Measurements from ENCODE around the gene PROB1. TPM values are rescaled to one million over a fixed set of nuclear protein-coding genes. Genes with fewer than 3 reads are reported as not detected.
"Not testable (repeated sequence)": the region's sequence is repeated elsewhere in the genome, so short reads cannot be mapped to it uniquely, and the experiment has no call there.

Gene PROB1
- total RNA-seq, 4 donors from 2014 or later, result 26.8 to 81.4 (median 52.9) TPM

DNA sequence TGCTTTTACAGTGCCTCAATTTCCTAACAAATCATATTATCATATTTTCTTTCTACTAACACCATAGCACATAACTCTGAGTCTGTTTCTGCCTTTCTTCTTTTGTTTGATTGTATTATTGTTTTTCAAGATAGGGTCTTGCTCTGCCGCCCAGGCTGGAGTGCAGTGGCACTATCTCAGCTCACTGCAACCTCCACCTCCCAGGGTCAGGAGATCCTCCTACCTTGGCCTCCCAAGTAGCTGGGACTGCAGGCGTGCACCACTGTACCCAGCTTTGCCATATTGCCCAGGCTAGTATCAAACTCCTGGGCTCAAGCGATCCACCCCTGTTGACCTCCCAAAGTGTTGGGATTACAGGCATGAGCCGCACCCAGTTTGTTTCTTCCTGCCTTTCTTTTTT is 34.5 kb downstream of the PROB1 start:
- intact Hi-C loops (cut with DNase I; ENCODE audit: low total_unique reads), result no loop called here
- DNase-seq, result no peak
- H3K4me3 ChIP-seq, result no peak overlapping the region
- ATAC-seq, result no peak
- H3K27me3 ChIP-seq, result no peaks in the 10 kb centered on the region
- no peak for TF ChIP-seq POLR2A (IDR thresholded peaks at IDR 0.05)
- TF ChIP-seq, protein P1, sequence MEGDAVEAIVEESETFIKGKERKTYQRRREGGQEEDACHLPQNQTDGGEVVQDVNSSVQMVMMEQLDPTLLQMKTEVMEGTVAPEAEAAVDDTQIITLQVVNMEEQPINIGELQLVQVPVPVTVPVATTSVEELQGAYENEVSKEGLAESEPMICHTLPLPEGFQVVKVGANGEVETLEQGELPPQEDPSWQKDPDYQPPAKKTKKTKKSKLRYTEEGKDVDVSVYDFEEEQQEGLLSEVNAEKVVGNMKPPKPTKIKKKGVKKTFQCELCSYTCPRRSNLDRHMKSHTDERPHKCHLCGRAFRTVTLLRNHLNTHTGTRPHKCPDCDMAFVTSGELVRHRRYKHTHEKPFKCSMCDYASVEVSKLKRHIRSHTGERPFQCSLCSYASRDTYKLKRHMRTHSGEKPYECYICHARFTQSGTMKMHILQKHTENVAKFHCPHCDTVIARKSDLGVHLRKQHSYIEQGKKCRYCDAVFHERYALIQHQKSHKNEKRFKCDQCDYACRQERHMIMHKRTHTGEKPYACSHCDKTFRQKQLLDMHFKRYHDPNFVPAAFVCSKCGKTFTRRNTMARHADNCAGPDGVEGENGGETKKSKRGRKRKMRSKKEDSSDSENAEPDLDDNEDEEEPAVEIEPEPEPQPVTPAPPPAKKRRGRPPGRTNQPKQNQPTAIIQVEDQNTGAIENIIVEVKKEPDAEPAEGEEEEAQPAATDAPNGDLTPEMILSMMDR (IDR thresholded peaks at IDR 0.05 in 4 of 5, conservative IDR thresholded peaks at IDR 0.05 in 1 of 5), result no peak
- peaks cover 5 to 6% of the 10 kb centered on the region in 2 donors for H3K4me1 ChIP-seq
- in situ Hi-C loops (cut with MboI; ENCODE audit: low sequenced_read_pairs in 4 of 4), result no loop called here
- H3K36me3 ChIP-seq, result peaks cover 0 to 23% of the 10 kb centered on the region in 2 donors
- no peaks in the 10 kb centered on the region for H3K9me3 ChIP-seq
- H3K27ac ChIP-seq, result no peak overlapping the region

DNA sequence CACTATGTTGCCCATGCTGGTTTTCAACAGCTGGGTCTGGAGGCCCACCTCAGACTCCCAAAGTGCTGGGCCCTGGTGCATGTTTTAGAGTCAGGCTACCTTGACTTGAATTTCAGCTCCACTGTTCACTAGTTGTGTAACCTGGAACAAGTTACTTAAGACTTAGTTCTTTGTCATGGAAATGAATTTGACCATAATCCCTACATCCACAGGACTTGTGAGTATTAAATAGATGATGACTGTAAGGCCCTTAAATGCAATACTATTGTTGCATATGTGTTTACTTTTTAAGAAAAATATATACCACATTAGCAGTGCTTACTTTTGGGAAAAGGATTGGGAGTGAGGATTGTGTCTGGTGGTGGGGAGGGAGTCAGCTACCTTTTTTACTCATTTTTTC is 36.8 kb downstream of the PROB1 start:
- ATAC-seq (no peak), DNase-seq (no peak)
- H3K27ac ChIP-seq, result no peak overlapping the region
- H3K4me3 ChIP-seq, result no peak overlapping the region
- H3K9me3 ChIP-seq, result no peaks in the 10 kb centered on the region
- TF ChIP-seq POLR2A (IDR thresholded peaks at IDR 0.05), result no peak
- TF ChIP-seq, protein P1 (IDR thresholded peaks at IDR 0.05 in 4 of 5, conservative IDR thresholded peaks at IDR 0.05 in 1 of 5), result no peak
- in situ Hi-C loops (cut with MboI; ENCODE audit: low sequenced_read_pairs in 4 of 4) (no loop called here), intact Hi-C loops (cut with DNase I; ENCODE audit: low total_unique reads) (no loop called here)
- no peaks in the 10 kb centered on the region for H3K36me3 ChIP-seq
- no peaks in the 10 kb centered on the region for H3K27me3 ChIP-seq
- H3K4me1 ChIP-seq, result peaks cover 7 to 10% of the 10 kb centered on the region in 2 donors

DNA sequence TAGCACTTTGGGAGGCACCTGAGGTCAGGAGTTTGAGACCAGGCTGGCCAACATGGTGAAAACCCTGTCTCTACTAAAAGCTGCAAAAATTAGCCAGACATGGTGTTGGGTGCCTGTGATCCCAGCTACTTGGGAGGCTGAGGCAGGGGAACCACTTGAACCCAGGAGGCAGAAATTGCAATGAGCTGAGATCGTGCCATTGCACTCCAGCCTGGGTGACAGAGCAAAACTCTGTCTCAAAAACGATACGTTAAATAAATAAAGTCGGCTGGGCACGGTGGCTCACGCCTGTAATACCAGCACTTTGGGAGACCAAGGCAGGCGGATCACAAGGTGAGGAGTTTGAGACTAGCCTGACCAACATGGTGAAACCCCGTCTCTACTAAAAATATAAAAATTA is 39.0 kb downstream of the PROB1 start:
- H3K27ac ChIP-seq; H3K27me3 ChIP-seq; H3K4me3 ChIP-seq; intact Hi-C loops (cut with DNase I; ENCODE audit: low total_unique reads); ATAC-seq; DNase-seq; H3K36me3 ChIP-seq; H3K9me3 ChIP-seq; in situ Hi-C loops (cut with MboI; ENCODE audit: low sequenced_read_pairs in 4 of 4): not testable (repeated sequence)
- H3K4me1 ChIP-seq, result peaks cover 23 to 27% of the 10 kb centered on the region in 2 donors

DNA sequence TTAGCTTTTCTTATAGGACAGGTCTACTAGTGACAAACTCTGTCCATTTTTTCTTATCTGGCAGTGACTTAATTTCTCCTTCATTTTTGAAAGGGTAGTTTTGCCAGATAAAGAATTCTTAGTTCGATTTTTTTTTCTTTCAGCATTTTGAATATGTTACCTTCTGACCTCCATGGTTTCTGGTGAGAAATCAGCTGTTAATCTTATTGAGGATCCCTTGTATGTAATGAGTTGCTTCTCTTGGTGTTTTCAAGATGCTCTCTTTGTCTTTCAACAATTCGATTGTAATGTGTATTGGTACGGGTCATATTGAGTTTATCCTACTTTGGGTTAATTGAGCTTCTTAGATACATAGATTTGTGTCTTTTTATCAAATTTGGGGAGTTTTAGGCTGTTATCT is 40.7 kb downstream of the PROB1 start:
- ATAC-seq (no peak), DNase-seq (no peak)
- intact Hi-C loops (cut with DNase I; ENCODE audit: low total_unique reads), result no loop called here
- Histone ChIP-seq H3K27ac (no peak overlapping the region), H3K9me3 (no peaks in the 10 kb centered on the region), H3K27me3 (no peaks in the 10 kb centered on the region), H3K4me3 (no peak overlapping the region), H3K4me1 (peaks cover 22 to 37% of the 10 kb centered on the region in 2 donors), H3K36me3 (no peaks in the 10 kb centered on the region)
- in situ Hi-C loops (cut with MboI; ENCODE audit: low sequenced_read_pairs in 4 of 4), result no loop called here
- no peak for TF ChIP-seq POLR2A (IDR thresholded peaks at IDR 0.05)
- TF ChIP-seq, protein P1 (IDR thresholded peaks at IDR 0.05 in 4 of 5, conservative IDR thresholded peaks at IDR 0.05 in 1 of 5), result no peak

DNA sequence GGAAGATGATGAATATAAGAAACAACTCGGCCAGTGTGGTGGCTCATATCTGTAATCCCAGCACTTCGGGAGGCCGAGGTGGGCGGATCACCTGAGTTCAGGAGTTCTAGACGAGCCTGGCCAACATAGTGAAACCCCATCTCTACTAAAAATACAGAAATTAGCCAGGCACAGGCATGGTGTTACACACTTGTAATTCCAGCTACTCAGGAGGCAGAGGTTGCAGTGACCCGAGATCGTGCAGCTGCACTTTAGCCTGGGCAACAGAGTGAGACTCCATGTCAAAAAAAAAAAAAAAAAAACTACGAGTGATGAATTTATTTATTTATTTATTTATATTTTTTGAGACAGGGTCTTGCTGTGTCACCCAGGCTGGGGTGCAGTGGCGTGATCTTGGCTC is 47.0 kb downstream of the PROB1 start:
- H3K4me3 ChIP-seq; H3K9me3 ChIP-seq; ATAC-seq; H3K27ac ChIP-seq; DNase-seq; intact Hi-C loops (cut with DNase I; ENCODE audit: low total_unique reads); H3K27me3 ChIP-seq; H3K36me3 ChIP-seq: not testable (repeated sequence)
- in situ Hi-C loops (cut with MboI; ENCODE audit: low sequenced_read_pairs in 4 of 4), result loop anchor here in 1 of 4 donors (10.0 kb wide), 1 partner anchor 53 kb away; the partner anchor contains the start of gene MATR3
- peaks cover 46 to 56% of the 10 kb centered on the region in 2 donors for H3K4me1 ChIP-seq

DNA sequence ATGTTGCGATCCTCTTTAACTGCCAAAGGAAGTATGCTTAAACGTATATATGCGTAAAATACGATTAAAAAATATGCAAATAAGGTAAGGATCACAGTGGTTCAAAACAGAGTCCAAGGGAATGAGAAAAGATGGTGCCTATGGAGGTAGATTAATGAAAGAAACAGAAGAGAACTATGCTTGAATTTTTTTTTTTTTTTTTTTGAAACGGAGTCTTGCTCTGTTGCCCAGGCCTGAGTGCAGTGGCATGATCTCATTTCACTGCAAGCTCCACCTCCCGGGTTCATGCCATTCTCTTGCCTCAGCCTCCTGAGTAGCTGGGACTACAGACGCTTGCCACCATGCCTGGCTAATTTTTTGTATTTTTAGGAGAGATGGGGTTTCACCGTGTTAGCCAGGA is 49.5 kb downstream of the PROB1 start:
- intact Hi-C loops (cut with DNase I; ENCODE audit: low total_unique reads); ATAC-seq: not testable (repeated sequence)
- peaks cover 41 to 47% of the 10 kb centered on the region in 2 donors for H3K4me1 ChIP-seq

More for the DNA sequence above, 49.5 kb downstream of the PROB1 start:
- DNase-seq, H3K9me3 ChIP-seq, H3K36me3 ChIP-seq, H3K27ac ChIP-seq, H3K27me3 ChIP-seq, H3K4me3 ChIP-seq: not testable (repeated sequence)
- in situ Hi-C loops (cut with MboI; ENCODE audit: low sequenced_read_pairs in 4 of 4), result loop anchor here in 1 of 4 donors (10.0 kb wide), 1 partner anchor 51 kb away; the partner anchor contains the start of gene MATR3

Measured in gastrocnemius medialis (tissue), 4 donors.